A549 treated with GW870086 at 1 μM for 4 hours (cell line): Measurements from ENCODE around the gene TTLL13. TPM values are rescaled to one million over a fixed set of nuclear protein-coding genes. Genes with fewer than 3 reads are reported as not detected.

ENCODE experiments used
- total RNA-seq: library from RNA; stranded (reverse); fragments of 200-300 nt; extraction: Qiagen RNA extraction; gene quantifications from 5 replicates; pipeline ENCODE4 v1.2.3, GENCODE V29; 2022; ENCODE audit warnings: low read depth

Gene TTLL13, protein sequence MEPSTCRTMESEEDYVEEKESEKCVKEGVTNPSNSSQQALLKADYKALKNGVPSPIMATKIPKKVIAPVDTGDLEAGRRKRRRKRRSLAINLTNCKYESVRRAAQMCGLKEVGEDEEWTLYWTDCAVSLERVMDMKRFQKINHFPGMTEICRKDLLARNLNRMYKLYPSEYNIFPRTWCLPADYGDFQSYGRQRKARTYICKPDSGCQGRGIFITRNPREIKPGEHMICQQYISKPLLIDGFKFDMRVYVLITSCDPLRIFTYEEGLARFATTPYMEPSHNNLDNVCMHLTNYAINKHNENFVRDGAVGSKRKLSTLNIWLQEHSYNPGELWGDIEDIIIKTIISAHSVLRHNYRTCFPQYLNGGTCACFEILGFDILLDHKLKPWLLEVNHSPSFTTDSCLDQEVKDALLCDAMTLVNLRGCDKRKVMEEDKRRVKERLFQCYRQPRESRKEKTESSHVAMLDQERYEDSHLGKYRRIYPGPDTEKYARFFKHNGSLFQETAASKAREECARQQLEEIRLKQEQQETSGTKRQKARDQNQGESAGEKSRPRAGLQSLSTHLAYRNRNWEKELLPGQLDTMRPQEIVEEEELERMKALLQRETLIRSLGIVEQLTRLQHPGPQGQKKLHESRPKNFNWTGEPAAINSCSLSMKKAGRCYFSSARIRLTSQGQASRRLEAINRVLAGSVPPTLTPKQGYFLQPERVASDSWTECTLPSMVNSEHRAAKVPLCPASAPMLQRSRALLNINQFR
- 0.17 to 0.51 TPM (median 0.24 TPM) in 4 of 5 replicates, not detected in the other for total RNA-seq

GRCh38 chr15:90249203-90249863, at the start of gene TTLL13:
TSS of gene TTLL13 (plus strand) at chr15:90249556. CDS start at chr15:90250631, 1,075 bp downstream.

DNA sequence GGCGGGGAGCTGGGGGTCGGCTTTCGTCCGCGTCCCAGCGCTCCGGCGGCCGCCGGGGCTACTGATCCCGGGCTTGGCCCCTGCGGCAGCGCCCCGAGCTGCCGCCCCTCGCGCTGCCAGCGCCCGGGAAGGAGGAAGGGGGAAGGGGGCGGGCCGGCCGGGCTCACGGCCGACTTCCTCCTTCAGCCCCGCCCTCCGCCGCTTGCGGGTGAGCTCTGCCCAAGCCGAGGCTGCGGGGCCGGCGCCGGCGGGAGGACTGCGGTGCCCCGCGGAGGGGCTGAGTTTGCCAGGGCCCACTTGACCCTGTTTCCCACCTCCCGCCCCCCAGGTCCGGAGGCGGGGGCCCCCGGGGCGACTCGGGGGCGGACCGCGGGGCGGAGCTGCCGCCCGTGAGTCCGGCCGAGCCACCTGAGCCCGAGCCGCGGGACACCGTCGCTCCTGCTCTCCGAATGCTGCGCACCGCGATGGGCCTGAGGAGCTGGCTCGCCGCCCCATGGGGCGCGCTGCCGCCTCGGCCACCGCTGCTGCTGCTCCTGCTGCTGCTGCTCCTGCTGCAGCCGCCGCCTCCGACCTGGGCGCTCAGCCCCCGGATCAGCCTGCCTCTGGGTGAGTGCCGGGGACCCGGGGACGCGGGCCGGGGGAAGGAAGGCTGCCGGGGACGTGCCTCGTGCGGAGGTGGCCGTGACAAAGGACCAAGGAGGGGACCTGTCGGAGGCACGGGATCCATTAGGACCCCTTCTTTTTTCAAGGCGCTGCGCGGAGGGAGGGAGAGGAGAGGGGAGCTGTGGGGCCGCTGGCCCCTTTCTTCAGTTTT, 48.0 kb upstream of the TTLL13 start, which contains the start of gene SEMA4B:
Gene SEMA4B, plus strand, starts transcription at position 201 of the 814 bp plus-strand sequence. Its CDS starts 249 bp downstream, at position 450.

GRCh38 chr15:90233387-90234095, 15.8 kb upstream of the TTLL13 start, which contains the start of gene CIB1:
TSS of gene CIB1 (minus strand) at chr15:90233941. CDS start at chr15:90233885, 56 bp downstream.

GRCh38 chr15:90234096-90234988, 15.0 kb upstream of the TTLL13 start, which contains the start of gene GDPGP1:
TSS of gene GDPGP1 (plus strand) at chr15:90234209. CDS start at chr15:90240909, 6,700 bp downstream.

DNA sequence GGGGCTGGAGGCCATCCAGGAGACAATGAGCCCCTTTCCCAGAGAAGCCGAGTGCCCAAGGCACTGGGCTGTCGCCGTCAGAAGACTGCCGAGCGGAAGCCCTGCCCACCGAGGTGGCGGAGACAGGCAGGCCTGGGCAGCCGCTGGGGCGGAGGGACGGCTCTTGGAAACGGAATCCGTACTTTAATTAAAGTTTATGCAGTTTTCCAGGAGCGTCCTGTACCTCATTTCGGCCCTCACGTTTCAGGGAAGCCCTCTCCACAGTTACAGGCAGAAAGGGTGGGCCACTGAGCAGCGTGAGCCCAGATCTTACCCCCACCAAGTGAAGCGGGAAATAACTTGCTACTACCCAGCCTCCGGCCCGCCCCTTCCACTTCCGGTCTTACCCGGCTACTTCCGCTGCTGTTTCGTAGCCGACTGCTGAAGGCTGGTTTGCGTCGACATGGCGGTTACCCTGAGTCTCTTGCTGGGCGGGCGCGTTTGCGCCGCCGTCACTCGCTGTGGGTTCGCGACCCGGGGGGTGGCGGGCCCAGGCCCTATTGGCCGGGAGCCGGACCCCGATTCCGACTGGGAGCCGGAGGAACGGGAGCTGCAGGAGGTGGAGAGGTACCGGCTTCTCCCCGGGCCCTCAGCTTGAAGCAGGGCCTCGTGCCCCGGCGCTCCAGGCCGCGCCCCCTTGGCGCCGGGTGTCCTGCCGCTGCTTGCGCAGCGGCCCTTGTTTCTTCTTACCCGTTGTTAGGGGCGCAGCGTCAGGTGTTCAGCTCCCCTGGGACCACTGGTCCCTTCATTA, 16.1 kb downstream of the TTLL13 start, which contains the start of gene NGRN:
Gene NGRN, plus strand, starts transcription at position 402 of the 790 bp plus-strand sequence. Its CDS starts 41 bp downstream, at position 443.

Other genes with a start within 250 kb of the TTLL13 start
- 11.5 to 15.5 TPM (median 14.3 TPM) in 5 replicates for gene ZNF710, start 248.2 kb upstream of the TTLL13 start, total RNA-seq
- gene IDH2, start 147.1 kb upstream of the TTLL13 start, total RNA-seq = 38.6 to 45.8 TPM (median 43.8 TPM) in 5 replicates
- gene SEMA4B, start 48.2 kb upstream of the TTLL13 start, total RNA-seq = 66.5 to 111 TPM (median 100 TPM) in 5 replicates
- gene CIB1, start 15.6 kb upstream of the TTLL13 start, total RNA-seq = 187 to 226 TPM (median 220 TPM) in 5 replicates
- gene GDPGP1, start 15.3 kb upstream of the TTLL13 start, total RNA-seq = 3.7 to 6.0 TPM (median 4.9 TPM) in 5 replicates
- 98.3 to 117 TPM (median 111 TPM) in 5 replicates for gene NGRN, start 16.1 kb downstream of the TTLL13 start, total RNA-seq
- gene ZNF774, start 102.7 kb downstream of the TTLL13 start, total RNA-seq = 0.58 to 1.5 TPM (median 1.2 TPM) in 5 replicates
- 134 to 200 TPM (median 158 TPM) in 5 replicates for gene IQGAP1, start 138.7 kb downstream of the TTLL13 start, total RNA-seq